Kidney (tissue), 14 donors: ENCODE data around the gene PNPO. TPM values are rescaled to one million over a fixed set of nuclear protein-coding genes. Genes with fewer than 3 reads are reported as not detected.

Experiments used
- DNase-seq, 5 donors: peaks; one replicate each; pipeline ENCODE4 v3.0.0-alpha.2; 2013 to 2020
- FAIRE-seq: peaks from 2 replicates; lab custom pipeline; 2012; peaks lifted over from hg19 to GRCh38; lab: Jason Lieb, UNC
- H3K27ac ChIP-seq, 2 donors: one replicate each; pipeline ENCODE4 v1.7.0; 2013; ENCODE audit warnings: low read depth in 2 of 2, low read length in 2 of 2, inconsistent platforms in 1 of 2
- H3K27me3 ChIP-seq: one replicate; pipeline ENCODE4 v1.7.1; 2013; ENCODE audit warnings: low read length, inconsistent platforms; ENCODE audit not compliant: control insufficient read depth, insufficient read depth
- H3K36me3 ChIP-seq, 3 donors: one replicate each; pipeline versions ENCODE4 v1.7.0 to v1.7.1; 2013; ENCODE audit warnings: low read length in 3 of 3, control low read depth in 1 of 3, inconsistent platforms in 1 of 3; ENCODE audit not compliant: insufficient read depth in 3 of 3, control insufficient read depth in 2 of 3
- H3K4me1 ChIP-seq, 3 donors: one replicate each; pipeline versions ENCODE4 v1.7.0 to v1.7.1; 2013; ENCODE audit warnings: low read length in 3 of 3, inconsistent platforms in 1 of 3, low read depth in 1 of 3; ENCODE audit not compliant: control insufficient read depth in 2 of 3, insufficient read depth in 2 of 3
- H3K4me3 ChIP-seq, 3 donors: one replicate each; pipeline versions ENCODE4 v1.7.0 to v1.8.1; 2013; ENCODE audit warnings: low read length in 3 of 3, control low read depth in 1 of 3, inconsistent platforms in 1 of 3
- H3K9ac ChIP-seq, 3 donors: one replicate each; pipeline versions ENCODE4 v1.7.0 to v1.7.1; 2013; ENCODE audit warnings: low read length in 3 of 3, control low read depth in 1 of 3, inconsistent platforms in 1 of 3
- H3K9me3 ChIP-seq, 3 donors: one replicate each; pipeline versions ENCODE4 v1.7.0 to v1.7.1; 2013; ENCODE audit warnings: low read length in 3 of 3, control low read depth in 1 of 3, inconsistent platforms in 1 of 3; ENCODE audit not compliant: control insufficient read depth in 2 of 3, insufficient read depth in 1 of 3
- CTCF ChIP-seq: IDR thresholded peaks from 3 replicates; pipeline ENCODE4 v1.5.1; 2012; ENCODE audit warnings: mild to moderate bottlenecking, moderate library complexity, borderline replicate concordance; ENCODE audit not compliant: insufficient read depth; ENCODE audit errors: extremely low read depth
- intact Hi-C: fragments of 100-400 bp; cut with DNase I; formaldehyde crosslinking; loops from one replicate; pipeline ENCODE4 v1.11.1; 2022
- polyA plus RNA-seq: library from polyadenylated mRNA; stranded (reverse); fragments of 350-450 nt; fragmentation: Illumina TruSeq; extraction: RNeasy Lipid Tissue Mini Kit (QIAGEN cat#74804); gene quantifications from one replicate; pipeline ENCODE4 v1.2.3, GENCODE V29; 2014; ENCODE audit warnings: low read depth, low replicate concordance; ENCODE audit not compliant: insufficient read depth
- total RNA-seq: library from RNA; stranded (reverse); fragmentation: NEBNext Ultra II Directional; extraction: Animal tissue kit (Norgen Biotek cat#: 25700); gene quantifications from one replicate; pipeline ENCODE4 v1.2.1, GENCODE V29; 2021
- donor health status: control.
- donor health status: control.
- donor health status: control.
- donor health status: control.
- donor health status: control.
- donor health status: DM: yes; HTN: yes; CAD: no.
- donor health status: Normal renal cell carcinoma (clear cell type).

Gene PNPO
- total and polyA plus RNA-seq, 2 donors from 2014 or later, result 45.1 to 55.8 TPM

- no peak for DNase-seq
These were observed 8.6 kb downstream of the PNPO start for GRCh38 chr17:47949946-47950345.

GRCh38 chr17:47950448-47950847 lies 9.1 kb downstream of the PNPO start:
- FAIRE-seq (no peak), DNase-seq (no peak)
- H3K4me1 ChIP-seq, result peaks cover 2 to 68% (median 44%) of the 10 kb centered on the region in 3 donors
- no peaks in the 10 kb centered on the region for H3K27me3 ChIP-seq
- TF ChIP-seq CTCF, result no peak
- intact Hi-C loops, result no loop called here
- peak overlapping the region; percentile 87 to 97 for H3K27ac ChIP-seq
- no peak overlapping the region for H3K9ac ChIP-seq
- H3K4me3 ChIP-seq, result no peak overlapping the region
- H3K9me3 ChIP-seq, result no peaks in the 10 kb centered on the region
- peaks cover under 1 to 3% (median 2%) of the 10 kb centered on the region in 3 donors for H3K36me3 ChIP-seq

More at GRCh38 chr17:47949946-47950345, 8.6 kb downstream of the PNPO start:
- peaks cover 2 to 67% (median 44%) of the 10 kb centered on the region in 3 donors for H3K4me1 ChIP-seq
- H3K9ac ChIP-seq, result peak overlapping the region in 2 of 3 donors; percentile 42 to 81
- TF ChIP-seq CTCF, result no peak
- H3K9me3 ChIP-seq, result no peaks in the 10 kb centered on the region
- intact Hi-C loops, result no loop called here
- peak overlapping the region; percentile 87 to 97 for H3K27ac ChIP-seq
- peak overlapping the region in 1 of 3 donors; percentile 43 for H3K4me3 ChIP-seq
- no peak for FAIRE-seq
- H3K36me3 ChIP-seq, result peaks cover 2 to 5% (median 3%) of the 10 kb centered on the region in 3 donors
- H3K27me3 ChIP-seq, result no peaks in the 10 kb centered on the region

GRCh38 chr17:47952171-47953021 lies 11.0 kb downstream of the PNPO start:
- Histone ChIP-seq H3K36me3 (peaks cover 0 to 3% (median 2%) of the 10 kb centered on the region in 3 donors), H3K27me3 (no peaks in the 10 kb centered on the region), H3K27ac (peak overlapping the region; percentile 91 to 94), H3K4me1 (peaks cover 2 to 58% (median 36%) of the 10 kb centered on the region in 3 donors), H3K9ac (peak overlapping the region in 1 of 3 donors; percentile 73), H3K9me3 (no peaks in the 10 kb centered on the region), H3K4me3 (no peak overlapping the region)
- FAIRE-seq (no peak), DNase-seq (peak in 2 of 5 donors; percentile 10 to 33)
- TF ChIP-seq CTCF, result no peak
- intact Hi-C loops, result no loop called here
